ENCODE data around the gene ARHGAP22.

The ARHGAP22 gene

DNA sequence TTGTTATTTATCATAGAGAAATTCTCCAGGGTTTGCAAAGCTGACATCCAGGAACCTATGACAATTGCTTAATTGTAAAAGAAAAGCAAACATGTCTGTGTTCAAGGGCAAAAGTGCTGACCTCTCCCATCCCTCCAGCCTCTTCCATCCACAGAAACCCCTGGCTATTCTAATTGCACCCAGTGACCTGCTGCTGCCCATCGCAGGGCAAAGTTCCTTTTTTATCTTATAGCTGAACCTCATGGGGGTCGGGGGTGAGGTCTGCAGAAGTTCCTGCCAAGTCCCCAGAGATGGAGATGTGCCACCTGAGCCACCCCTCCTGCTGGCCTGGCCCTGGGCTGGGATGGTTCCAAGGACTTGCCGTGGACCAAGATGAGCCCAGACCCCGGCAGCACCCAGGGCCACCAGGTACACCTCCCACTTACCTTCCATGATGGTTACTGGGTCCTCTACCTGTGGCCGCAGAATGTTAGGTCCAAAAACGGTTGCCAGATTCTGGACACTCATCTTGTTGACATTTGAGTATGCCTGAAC is 151.9 kb downstream of the ARHGAP22 start:
- no peak overlapping the region for H3K9ac ChIP-seq (ENCODE audit: low read length)
- H3K9me2 ChIP-seq (replicated peaks; ENCODE audit: insufficient read depth, low read length) = no peaks in the 10 kb centered on the region
- no peak overlapping the region for H3K4me2 ChIP-seq (ENCODE audit: low read depth, low read length)
- H3K27me3 ChIP-seq (replicated peaks; ENCODE audit: insufficient read depth, low read length) = no peaks in the 10 kb centered on the region
- no peaks in the 10 kb centered on the region for H3K79me2 ChIP-seq (ENCODE audit: low read length)
- H3F3A ChIP-seq (ENCODE audit: insufficient read depth, low read length) = no peaks in the 10 kb centered on the region
- H3K36me3 ChIP-seq (replicated peaks; ENCODE audit: insufficient read depth, low read length) = no peaks in the 10 kb centered on the region
- H3K9me3 ChIP-seq (replicated peaks; ENCODE audit: insufficient read depth, low read length) = no peaks in the 10 kb centered on the region
- H3K4me1 ChIP-seq (ENCODE audit: low read length) = no peaks in the 10 kb centered on the region
- no peak overlapping the region for H3K27ac ChIP-seq (ENCODE audit: low read length)
- no peak overlapping the region for H3K4me3 ChIP-seq (ENCODE audit: low read length)
- H2AFZ ChIP-seq (ENCODE audit: low read length) = no peak overlapping the region
- no peak for DNase-seq
- H4K20me1 ChIP-seq (ENCODE audit: insufficient read depth, low read length) = no peaks in the 10 kb centered on the region
- TF ChIP-seq, protein P1, sequence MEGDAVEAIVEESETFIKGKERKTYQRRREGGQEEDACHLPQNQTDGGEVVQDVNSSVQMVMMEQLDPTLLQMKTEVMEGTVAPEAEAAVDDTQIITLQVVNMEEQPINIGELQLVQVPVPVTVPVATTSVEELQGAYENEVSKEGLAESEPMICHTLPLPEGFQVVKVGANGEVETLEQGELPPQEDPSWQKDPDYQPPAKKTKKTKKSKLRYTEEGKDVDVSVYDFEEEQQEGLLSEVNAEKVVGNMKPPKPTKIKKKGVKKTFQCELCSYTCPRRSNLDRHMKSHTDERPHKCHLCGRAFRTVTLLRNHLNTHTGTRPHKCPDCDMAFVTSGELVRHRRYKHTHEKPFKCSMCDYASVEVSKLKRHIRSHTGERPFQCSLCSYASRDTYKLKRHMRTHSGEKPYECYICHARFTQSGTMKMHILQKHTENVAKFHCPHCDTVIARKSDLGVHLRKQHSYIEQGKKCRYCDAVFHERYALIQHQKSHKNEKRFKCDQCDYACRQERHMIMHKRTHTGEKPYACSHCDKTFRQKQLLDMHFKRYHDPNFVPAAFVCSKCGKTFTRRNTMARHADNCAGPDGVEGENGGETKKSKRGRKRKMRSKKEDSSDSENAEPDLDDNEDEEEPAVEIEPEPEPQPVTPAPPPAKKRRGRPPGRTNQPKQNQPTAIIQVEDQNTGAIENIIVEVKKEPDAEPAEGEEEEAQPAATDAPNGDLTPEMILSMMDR (IDR thresholded peaks at IDR 0.05; ENCODE audit: low read length) = no peak
- TF ChIP-seq EZH2 (optimal IDR thresholded peaks at IDR 0.05; ENCODE audit: low read depth, low read length) (no peak), EZH2phosphoT487 (IDR thresholded peaks at IDR 0.05; ENCODE audit: low read length) (no peak)

DNA sequence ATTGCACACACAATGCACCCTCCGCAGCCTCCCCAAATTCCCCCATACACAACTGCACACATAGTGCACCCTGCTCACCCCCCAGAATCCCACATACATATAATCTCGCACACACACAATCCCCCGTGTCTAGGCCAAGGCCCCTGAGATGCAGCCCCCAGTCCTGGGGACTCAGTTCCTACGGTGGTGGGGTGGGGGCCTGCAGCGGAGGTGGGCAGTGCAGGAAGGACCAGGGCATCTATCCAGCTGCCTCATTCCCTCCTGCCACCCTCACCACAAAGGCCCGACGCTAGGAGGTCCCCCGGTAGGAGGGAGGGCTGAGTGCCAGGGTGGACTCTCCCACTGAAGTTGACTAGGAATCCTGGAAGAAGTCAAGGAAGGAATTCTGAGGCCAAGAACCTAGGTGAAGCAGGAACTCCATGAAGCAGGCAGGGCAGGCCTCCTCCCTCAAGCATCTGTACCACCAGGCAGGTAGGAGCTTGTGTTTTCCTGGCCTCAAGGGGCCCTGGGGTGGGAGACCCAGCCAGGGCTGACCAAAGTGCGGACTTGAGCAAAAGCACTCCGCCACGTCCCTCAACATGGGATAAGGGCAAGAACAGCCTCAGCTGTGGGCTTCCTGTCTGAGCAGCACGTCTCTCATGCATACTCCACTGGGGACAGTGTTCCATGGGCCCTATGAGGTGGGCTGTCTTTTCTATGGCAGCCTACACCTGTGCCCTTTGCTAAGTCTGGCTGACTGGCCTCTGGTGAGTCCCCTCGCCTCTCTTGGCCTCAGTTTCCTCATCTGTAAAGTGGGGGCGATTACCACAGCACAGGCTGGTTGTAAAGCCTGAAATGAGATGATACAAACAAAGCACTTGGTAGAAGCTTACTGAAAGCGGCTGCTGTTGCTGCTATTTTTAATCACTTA is 152.6 kb downstream of the ARHGAP22 start:
- H3K27me3 ChIP-seq (replicated peaks; ENCODE audit: insufficient read depth, low read length) = no peaks in the 10 kb centered on the region
- H3K9me2 ChIP-seq (replicated peaks; ENCODE audit: insufficient read depth, low read length) = no peaks in the 10 kb centered on the region
- H3K9ac ChIP-seq (ENCODE audit: low read length) = no peak overlapping the region
- no peak overlapping the region for H3K4me2 ChIP-seq (ENCODE audit: low read depth, low read length)
- H3F3A ChIP-seq (ENCODE audit: insufficient read depth, low read length) = no peaks in the 10 kb centered on the region
- no peak overlapping the region for H2AFZ ChIP-seq (ENCODE audit: low read length)
- no peaks in the 10 kb centered on the region for H3K36me3 ChIP-seq (replicated peaks; ENCODE audit: insufficient read depth, low read length)
- TF ChIP-seq, protein P1 (IDR thresholded peaks at IDR 0.05; ENCODE audit: low read length) = no peak
- TF ChIP-seq EZH2phosphoT487 (IDR thresholded peaks at IDR 0.05; ENCODE audit: low read length) = no peak
- TF ChIP-seq EZH2 (optimal IDR thresholded peaks at IDR 0.05; ENCODE audit: low read depth, low read length) = no peak
- H3K9me3 ChIP-seq (replicated peaks; ENCODE audit: insufficient read depth, low read length) = no peaks in the 10 kb centered on the region
- DNase-seq = no peak
- H3K79me2 ChIP-seq (ENCODE audit: low read length) = no peaks in the 10 kb centered on the region
- no peak overlapping the region for H3K27ac ChIP-seq (ENCODE audit: low read length)
- no peak overlapping the region for H3K4me3 ChIP-seq (ENCODE audit: low read length)
- H4K20me1 ChIP-seq (ENCODE audit: insufficient read depth, low read length) = no peaks in the 10 kb centered on the region
- no peaks in the 10 kb centered on the region for H3K4me1 ChIP-seq (ENCODE audit: low read length)

DNA sequence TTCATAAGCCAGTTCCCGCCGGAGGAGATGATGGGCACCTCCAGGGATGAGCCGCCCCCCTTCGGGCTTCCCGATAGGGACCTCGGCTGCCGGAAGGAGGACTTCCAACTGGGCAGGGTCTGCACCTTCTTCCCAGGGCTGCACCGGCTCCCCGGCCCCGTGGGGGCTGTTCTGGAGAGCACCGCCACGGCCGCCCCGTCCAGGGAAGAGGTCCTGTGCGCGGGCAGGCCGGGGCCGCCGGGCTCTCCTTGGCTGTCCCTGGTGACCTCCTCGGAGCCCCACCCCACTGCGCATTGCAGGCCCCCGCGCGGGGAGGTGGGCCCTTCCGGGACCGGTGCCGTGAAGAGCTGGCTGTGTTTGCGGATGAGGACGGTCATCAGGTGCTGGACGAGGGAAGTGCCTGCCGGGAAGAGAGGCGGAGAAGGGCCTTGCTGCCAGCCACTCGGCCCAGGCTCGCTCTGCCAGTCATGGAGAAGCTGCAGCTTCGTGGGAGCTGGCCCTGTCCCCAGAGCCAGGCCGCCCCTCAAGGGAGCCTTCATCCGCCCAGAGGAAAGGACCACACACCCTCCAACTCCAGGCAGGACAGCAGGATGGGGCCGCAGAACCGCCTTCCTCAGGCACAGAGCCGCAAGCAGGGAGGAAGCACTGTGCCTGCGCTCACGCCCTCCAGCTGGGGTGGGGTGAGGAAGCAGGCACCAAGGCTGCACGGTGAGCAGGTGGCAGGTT is 154.0 kb downstream of the ARHGAP22 start:
- no peaks in the 10 kb centered on the region for H3K4me1 ChIP-seq (ENCODE audit: low read length)
- no peak overlapping the region for H3K27ac ChIP-seq (ENCODE audit: low read length)
- no peak overlapping the region for H3K4me2 ChIP-seq (ENCODE audit: low read depth, low read length)
- TF ChIP-seq EZH2phosphoT487 (IDR thresholded peaks at IDR 0.05; ENCODE audit: low read length) = no peak
- TF ChIP-seq, protein P1 (IDR thresholded peaks at IDR 0.05; ENCODE audit: low read length) = no peak
- TF ChIP-seq EZH2 (optimal IDR thresholded peaks at IDR 0.05; ENCODE audit: low read depth, low read length) = no peak
- no peak overlapping the region for H3K9ac ChIP-seq (ENCODE audit: low read length)
- H3K4me3 ChIP-seq (ENCODE audit: low read length) = no peak overlapping the region
- H3K27me3 ChIP-seq (replicated peaks; ENCODE audit: insufficient read depth, low read length) = no peaks in the 10 kb centered on the region
- no peaks in the 10 kb centered on the region for H3K9me3 ChIP-seq (replicated peaks; ENCODE audit: insufficient read depth, low read length)
- no peaks in the 10 kb centered on the region for H3F3A ChIP-seq (ENCODE audit: insufficient read depth, low read length)
- H4K20me1 ChIP-seq (ENCODE audit: insufficient read depth, low read length) = no peaks in the 10 kb centered on the region
- H3K79me2 ChIP-seq (ENCODE audit: low read length) = no peaks in the 10 kb centered on the region
- H2AFZ ChIP-seq (ENCODE audit: low read length) = no peak overlapping the region
- no peaks in the 10 kb centered on the region for H3K36me3 ChIP-seq (replicated peaks; ENCODE audit: insufficient read depth, low read length)
- no peaks in the 10 kb centered on the region for H3K9me2 ChIP-seq (replicated peaks; ENCODE audit: insufficient read depth, low read length)
- no peak for DNase-seq

All from MM.1S (cell line).